ENCODE data around the gene MARCHF2.

The MARCHF2 gene

DNA sequence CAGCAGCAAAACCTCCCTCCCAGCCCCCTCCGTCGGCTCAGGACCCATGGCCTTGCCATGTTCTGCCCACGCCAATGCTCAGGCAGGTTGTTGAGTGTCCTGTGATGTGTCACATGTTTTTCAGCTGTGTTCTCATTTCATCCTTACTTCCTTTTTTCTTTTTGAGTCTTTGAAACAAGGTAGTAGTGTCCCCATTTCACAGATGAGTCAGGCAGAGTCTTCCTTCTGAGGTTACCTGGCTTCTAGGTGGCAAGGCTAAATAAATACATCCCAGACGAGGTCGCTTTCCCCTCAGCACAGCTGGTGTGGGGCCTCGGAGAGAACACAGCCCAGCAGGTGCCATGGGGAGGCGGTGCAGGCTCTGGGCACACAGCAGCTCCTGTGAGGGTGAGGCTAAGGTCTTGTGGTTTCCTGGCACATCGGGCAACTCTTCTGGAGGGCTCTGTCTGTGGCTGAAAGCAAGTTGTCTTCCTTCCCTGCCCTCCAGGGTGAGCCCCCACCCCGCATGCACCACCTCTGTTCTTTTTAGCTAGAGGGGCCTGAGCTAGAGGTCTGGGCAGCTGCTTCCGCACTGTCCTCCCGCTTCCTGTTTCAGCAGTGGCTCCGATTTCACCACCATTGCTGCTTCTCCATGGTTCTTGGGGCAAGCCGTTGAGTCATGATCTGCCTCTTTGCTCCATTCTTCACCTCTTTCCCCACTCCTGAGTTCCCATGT lies 74.2 kb downstream of the MARCHF2 start:
- 92% methylated on average over 13 of the region's 13 CpGs for WGBS, 2 experiments
- H3K27ac ChIP-seq (ENCODE audit: insufficient read depth, low read depth, low read length, poor library complexity, severe bottlenecking), result peak overlapping the region; percentile 41
- peaks cover 26% of the 10 kb centered on the region for H3K4me1 ChIP-seq (ENCODE audit: control insufficient read depth, insufficient read depth, low read length)
- no peaks in the 10 kb centered on the region for H3K27me3 ChIP-seq (ENCODE audit: control insufficient read depth, insufficient read depth, low read length, poor library complexity, severe bottlenecking)
- H3K4me3 ChIP-seq (ENCODE audit: insufficient read depth, low read depth, low read length), result no peak overlapping the region
- peaks cover 58% of the 10 kb centered on the region for H3K36me3 ChIP-seq (ENCODE audit: control insufficient read depth, insufficient read depth, low read length)
- no peaks in the 10 kb centered on the region for H3K9me3 ChIP-seq (ENCODE audit: control insufficient read depth, low read length)

- H3K36me3 ChIP-seq (ENCODE audit: control insufficient read depth, insufficient read depth, low read length), result peaks cover 54% of the 10 kb centered on the region
- WGBS, 2 experiments, result 69 to 71% methylated on average over 15 of the region's 15 CpGs
- no peaks in the 10 kb centered on the region for H3K27me3 ChIP-seq (ENCODE audit: control insufficient read depth, insufficient read depth, low read length, poor library complexity, severe bottlenecking)
- H3K4me3 ChIP-seq (ENCODE audit: insufficient read depth, low read depth, low read length), result no peak overlapping the region
- H3K9me3 ChIP-seq (ENCODE audit: control insufficient read depth, low read length), result no peaks in the 10 kb centered on the region
- H3K4me1 ChIP-seq (ENCODE audit: control insufficient read depth, insufficient read depth, low read length), result peaks cover 26% of the 10 kb centered on the region
- H3K27ac ChIP-seq (ENCODE audit: insufficient read depth, low read depth, low read length, poor library complexity, severe bottlenecking), result peak overlapping the region; percentile 52
These were observed 75.3 kb downstream of the MARCHF2 start for GRCh38 chr19:8488365-8488764.

All from ectodermal cell (in vitro differentiated cells).